H54 (cell line): ENCODE measurements around the gene BDH1.

ENCODE experiments used
- DNase-seq: peaks from one replicate; pipeline ENCODE4 v3.0.0; 2011; ENCODE audit warnings: low spot score, mixed read lengths; ENCODE audit not compliant: insufficient read length
- FAIRE-seq: peaks from 3 replicates; lab custom pipeline; 2011; peaks lifted over from hg19 to GRCh38; lab: Jason Lieb, UNC
- POLR2A ChIP-seq: IDR thresholded peaks from 2 replicates; pipeline ENCODE4 v1.6.1; 2011; ENCODE audit warnings: low read depth, mild to moderate bottlenecking, low read length

BDH1 gene

DNA sequence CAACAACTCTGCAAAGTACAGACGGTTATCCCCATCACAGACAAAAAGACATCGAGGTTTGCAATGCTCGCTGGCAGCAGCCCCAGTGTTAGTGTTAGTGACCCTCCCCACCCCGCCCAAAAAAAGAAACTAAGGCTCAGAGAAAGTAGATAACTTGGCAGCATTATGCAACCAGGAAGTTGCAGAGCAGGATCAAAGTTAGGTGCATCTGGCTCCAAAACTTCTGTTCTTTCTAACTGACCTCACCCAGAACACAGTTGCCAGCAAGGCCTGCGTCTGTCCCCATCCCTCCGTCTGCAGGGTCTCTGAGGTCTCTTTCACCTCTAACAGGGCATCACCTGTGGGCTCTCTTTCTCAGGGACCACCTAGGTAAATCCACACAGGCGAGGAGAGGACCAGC lies 51.5 kb downstream of the BDH1 start:
- no peak for FAIRE-seq
- no peak for TF ChIP-seq POLR2A

DNA sequence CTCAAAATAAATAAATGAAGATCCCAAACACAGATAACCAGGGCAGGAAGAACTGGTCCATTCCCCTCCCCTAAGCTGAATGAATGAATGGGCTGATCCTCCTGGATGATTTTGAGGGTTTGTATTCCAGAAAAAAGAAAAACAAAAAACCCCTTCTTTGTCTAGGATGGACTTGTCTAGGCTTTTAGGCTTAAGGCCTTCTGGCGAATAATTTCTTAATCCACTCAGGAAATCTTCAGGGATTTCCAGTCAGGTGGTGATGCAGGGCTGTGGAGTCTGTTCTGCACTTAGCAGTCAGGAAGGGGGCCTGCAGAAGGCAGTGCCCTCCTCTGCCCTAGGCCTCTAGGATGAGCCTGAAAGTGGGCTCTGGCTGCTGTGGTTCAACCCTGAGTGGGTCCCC lies 52.1 kb downstream of the BDH1 start:
- TF ChIP-seq POLR2A, result no peak
- FAIRE-seq, result no peak
- DNase-seq, result no peak

More for the DNA sequence above, 51.5 kb downstream of the BDH1 start:
- no peak for DNase-seq

DNA sequence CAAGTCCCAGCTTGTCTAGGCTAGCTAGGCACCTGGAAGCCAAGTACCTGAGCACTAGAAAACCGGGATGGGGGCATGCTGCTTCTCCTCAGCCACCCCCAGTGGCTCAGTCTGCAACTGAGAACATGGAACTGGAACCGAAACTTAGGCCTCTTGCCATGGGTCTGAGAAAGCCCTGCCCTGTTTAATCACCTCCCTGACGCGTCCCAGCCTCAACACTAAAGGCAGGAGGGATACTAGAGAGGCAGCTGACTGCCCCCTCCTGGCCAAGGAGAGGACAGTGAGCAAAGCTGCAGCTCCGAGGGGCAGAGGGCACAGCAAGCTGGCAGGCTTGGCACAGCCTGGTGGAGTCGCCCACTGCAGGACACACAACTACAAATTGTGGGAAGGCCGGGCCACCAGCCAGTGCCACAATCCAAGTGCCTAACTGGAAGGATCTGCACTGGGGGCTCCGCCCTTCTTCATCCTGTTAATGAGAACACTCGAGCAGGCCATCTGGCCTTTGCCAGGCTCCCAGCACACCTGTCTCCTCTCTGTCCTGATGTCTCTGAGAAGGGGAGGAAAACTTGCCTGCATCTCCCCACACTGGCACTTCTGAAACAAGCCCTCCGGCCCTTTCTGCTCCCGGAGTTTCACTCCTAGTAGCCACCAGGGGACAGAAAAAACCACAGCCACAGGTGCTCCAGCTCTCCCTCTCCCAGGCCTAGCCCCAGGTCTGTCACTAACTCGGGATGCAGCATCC lies 53.7 kb downstream of the BDH1 start:
- no peak for TF ChIP-seq POLR2A
- FAIRE-seq, result no peak
- no peak for DNase-seq

DNA sequence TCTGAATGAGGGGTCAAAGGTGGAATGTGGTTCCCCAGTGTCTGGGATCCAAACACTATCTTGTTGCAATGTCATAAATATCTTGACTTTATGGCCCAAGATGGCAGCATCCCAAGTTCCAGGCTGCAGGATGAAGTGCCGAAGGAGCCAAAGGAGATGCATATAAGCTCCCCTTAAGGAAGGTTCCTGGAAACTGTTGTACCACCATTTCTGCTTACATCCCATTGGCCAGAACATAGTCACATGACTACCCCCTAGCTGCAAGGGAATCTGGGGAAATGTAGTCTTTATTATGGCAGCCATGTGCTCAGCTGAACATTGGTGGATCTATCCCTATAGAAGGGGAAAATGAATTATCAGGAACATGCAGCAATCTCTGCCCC lies 54.3 kb downstream of the BDH1 start:
- no peak for TF ChIP-seq POLR2A
- no peak for FAIRE-seq
- DNase-seq, result no peak

DNA sequence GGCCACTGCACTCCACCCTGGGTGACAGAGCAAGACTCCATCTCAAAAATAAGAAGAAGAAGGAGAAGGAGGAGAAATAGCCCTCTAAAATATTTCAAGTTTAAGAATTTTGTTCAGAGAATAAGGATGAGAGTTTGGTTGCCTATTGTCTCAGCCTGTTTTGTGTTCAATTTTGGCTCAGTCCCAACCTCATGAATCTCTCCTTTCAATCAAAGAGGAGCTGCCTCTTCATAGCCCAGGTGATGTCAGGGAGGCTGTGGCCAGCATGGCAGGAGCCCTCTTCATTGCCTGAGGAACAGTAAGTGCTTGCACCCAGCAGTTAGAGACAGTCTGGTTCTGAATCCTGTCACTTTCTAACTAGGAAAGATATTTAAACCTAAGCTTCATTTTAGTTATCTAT lies 55.0 kb downstream of the BDH1 start:
- FAIRE-seq (no peak), DNase-seq (no peak)
- no peak for TF ChIP-seq POLR2A

DNA sequence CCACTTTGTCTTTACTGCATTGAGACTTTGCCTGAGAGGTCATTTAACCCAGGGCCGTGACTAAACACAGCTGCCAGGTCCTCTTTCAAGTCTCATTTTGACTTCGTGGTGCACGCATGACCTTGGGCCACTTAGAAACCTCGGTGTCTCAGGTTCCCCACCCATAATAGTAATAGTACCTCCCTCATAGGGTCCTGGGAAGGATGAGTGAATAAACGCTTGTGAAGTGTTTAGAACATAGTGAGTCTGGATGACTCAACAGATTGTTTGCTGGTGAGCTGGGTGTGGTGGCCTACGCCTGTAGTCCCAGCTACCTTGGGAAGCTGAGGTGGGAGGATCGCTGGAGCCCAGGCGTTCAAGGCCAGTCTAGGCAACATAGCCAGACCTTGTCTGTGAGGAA lies 56.3 kb downstream of the BDH1 start:
- FAIRE-seq (peak; percentile 95), DNase-seq (peak; percentile 99)
- no peak for TF ChIP-seq POLR2A

DNA sequence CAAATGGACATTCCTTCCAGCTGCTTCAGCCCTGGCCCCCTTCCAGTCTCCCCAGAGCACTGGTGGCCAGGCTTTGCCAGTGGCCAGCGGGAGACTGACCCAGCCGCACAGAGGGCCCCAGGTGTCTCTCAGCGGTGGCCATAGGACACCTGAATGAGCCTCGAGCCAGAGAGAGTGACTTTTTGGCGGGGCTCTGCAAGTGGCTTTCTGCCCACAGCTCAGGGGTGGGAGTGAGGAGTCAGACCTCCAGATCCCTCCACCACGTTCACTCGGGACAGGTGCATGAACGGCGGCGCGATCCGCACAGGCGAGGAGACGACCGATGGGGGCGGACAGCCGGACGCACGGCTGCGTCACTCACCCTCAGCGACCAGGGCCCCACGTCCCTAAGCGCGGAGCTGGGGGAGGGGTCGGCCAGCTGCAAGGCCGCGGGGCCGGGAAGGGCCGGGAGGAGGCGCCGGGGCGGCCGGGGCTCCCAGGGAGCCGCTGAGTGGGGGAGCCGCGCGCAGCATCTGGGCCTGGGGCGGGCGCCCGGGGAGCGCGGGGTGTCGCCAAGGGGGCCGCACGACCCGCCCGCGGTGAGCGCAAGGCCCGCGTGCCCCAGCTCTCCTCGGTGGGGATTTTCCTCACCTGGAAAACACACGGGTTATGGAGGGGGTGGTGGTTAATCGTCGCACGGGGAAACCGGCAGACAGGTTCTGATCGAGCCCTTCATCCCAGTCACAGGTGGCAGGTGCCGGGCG lies 57.1 kb downstream of the BDH1 start:
- DNase-seq, result no peak
- TF ChIP-seq POLR2A, result no peak
- no peak for FAIRE-seq

DNA sequence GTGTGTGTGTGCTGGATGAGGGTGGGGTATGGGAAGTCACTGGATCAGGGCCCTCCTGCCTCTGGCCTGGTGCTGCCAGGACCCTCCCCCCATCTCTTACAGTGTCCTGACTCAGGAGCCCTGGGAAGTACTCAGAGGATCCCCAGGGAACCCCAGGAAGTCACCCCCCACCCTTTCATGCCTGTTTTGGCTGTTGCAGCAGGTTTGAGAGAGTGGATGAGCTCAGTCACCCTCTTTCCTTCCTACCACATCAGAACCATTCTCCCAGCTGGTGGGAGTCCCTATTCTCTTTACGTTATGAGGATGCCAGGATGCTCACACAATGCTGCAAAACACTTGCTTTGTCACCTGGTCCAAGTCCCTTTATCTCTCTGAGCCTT lies 59.0 kb downstream of the BDH1 start:
- TF ChIP-seq POLR2A, result no peak
- FAIRE-seq, result no peak
- no peak for DNase-seq

DNA sequence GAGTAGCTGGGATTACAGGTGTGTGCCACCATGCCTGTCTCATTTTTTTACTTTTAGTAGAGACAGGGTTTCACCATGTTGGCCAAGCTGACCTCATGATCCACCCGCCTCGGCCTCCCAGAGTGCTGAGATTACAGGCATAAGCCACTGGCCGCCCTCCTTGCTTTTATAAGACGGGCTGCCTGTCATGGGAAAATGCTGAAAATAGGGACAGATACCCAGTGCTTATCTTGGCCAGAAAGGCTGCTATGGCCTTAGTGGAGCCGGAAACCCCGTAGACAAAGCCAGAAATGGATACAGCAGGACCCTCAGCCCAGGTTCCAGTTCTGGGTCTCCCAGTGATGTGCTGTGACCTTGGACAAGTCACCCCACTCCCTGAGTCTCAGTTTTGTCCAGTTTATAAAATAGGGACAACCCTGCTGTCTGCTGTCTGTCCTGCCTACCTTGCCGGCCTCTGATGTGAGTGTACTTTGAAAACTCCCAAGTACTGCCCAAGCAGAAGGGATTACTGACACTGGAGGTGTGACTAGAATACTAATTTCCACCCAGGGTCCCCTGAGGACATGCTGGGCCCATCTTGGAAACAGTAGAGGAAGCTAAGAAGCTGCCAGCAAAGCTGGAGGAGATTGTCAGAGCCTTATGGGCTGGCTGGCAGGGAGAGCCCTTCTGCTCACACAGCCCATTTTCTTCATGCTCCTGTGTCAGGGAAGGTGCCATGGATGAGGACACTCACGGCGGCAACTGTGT lies 59.6 kb downstream of the BDH1 start:
- DNase-seq (no peak), FAIRE-seq (no peak)
- no peak for TF ChIP-seq POLR2A

DNA sequence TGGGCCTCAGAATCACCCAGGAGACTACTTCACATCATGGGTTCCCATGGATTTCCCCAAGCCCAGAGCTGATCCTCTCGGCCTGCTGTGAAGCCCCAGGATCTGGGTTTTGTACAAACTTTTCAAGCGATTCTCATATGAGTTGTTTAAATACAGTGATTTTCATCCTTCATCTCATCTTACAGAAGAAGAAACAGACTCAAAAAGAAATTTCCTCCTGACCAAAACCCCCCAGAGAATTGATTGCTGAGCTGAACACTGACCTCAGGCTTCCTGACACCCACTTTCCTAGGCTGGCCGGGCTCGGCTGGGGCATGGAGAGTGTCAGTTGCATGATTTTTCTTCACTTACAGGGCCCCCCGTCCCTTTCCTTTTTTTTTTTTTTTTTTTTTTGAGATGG lies 60.3 kb downstream of the BDH1 start:
- DNase-seq, result no peak
- TF ChIP-seq POLR2A, result no peak
- no peak for FAIRE-seq

DNA sequence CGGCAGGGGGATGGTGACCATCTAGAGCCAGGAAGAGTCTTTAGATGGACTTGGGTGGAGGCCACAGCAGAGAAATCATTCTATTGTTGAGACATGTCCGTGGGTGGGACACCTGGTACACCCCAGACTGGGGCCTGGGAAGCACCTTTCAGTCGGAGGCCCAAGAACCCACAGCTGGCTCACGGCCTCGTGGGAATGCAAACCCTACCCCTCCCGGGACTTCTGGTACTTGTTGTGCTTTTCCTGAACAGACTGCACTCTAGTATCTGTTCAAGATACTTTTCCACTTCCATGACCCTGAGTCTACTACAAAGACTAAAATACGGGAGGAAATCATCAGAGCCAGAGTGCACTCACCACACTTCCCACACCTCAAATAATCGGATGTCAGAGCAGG lies 60.7 kb downstream of the BDH1 start:
- DNase-seq (no peak), FAIRE-seq (no peak)
- TF ChIP-seq POLR2A, result no peak

DNA sequence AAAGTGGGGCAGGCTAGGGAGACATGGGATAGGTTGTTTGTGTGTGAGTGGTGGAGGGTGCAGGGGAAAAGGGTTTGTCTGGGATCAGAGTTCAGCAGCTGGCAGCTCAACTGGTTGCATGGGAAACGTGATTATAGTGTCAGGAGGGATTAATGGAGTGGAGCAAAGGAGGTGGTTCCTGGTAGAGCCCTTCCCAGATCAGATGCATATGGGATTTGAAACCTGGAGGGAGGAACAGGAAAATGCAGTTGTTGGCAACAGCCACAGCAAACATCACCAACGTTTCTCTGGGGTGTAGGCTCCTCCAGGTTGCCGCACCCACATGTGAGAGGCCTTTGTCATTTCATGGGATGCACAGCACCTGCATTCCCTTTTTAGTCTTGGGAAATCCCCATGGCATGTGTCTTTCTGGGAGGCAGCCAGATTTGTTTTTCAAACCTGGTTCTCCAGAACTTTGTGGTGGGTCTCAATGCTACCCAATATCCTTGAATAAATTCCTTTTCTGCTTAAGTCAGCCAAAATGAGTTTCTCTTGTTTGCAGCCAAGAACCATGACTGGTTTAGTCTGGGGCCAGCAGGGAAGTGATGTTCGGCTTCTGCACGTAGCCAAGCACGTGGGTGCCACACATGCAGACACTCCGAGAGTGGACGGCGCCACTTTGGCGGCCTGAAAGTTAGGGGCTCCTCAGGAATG lies 61.3 kb downstream of the BDH1 start:
- no peak for DNase-seq
- TF ChIP-seq POLR2A, result no peak
- FAIRE-seq, result no peak

DNA sequence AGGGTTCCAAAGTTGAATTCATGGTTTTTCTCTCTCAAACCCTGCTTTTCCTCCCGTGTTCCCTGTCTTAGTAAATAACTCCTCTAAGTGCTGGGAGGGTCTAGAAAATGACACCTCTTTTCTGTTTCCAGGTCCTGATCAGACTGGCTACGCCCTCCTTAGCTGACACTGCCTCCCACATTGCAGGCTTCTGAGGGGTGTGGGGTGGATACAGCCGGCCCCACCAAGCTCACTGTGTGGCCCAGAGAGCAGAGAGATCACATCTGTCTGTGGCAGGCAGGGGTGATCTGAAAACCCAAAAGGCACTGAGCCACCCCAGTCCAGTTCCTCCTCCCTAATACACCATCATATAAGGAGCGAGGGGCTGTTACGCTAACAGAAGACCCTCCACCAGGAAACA lies 62.7 kb downstream of the BDH1 start:
- DNase-seq, result no peak
- FAIRE-seq, result no peak
- TF ChIP-seq POLR2A, result no peak
